Right lobe of liver (tissue), 6 donors: Measurements from ENCODE around the gene GBGT1. TPM values are rescaled to one million over a fixed set of nuclear protein-coding genes. Genes with fewer than 3 reads are reported as not detected.

Source experiments
- ATAC-seq, 4 donors: fragments of 200-7000 bp; cut with Tn5 transposase; one replicate each; pipeline ENCODE4 v1.9.1; 2020; ENCODE audit warnings: mild to moderate bottlenecking in 4 of 4, moderate library complexity in 4 of 4
- DNase-seq, 3 donors: peaks; one replicate each; pipeline ENCODE4 v3.0.0-alpha.2; 2020
- H3K27ac ChIP-seq, 3 donors: fragments of 200-600 bp; one replicate each; pipeline ENCODE4 v1.8.0; 2022
- H3K27me3 ChIP-seq, 2 donors: fragments of 200-600 bp; one replicate each; pipeline ENCODE4 v1.8.0; 2022
- H3K36me3 ChIP-seq, 4 donors: fragments of 200-600 bp; sonication (generic) in 1 of 4; one replicate each; pipeline versions ENCODE4 v1.5.1 to v1.8.0; 2017 to 2022; ENCODE audit warnings: control low read depth in 1 of 4
- H3K4me1 ChIP-seq, 4 donors: fragments of 200-600 bp; sonication (generic) in 1 of 4; one replicate each; pipeline versions ENCODE4 v1.5.1 to v1.8.0; 2017 to 2022; ENCODE audit warnings: control low read depth in 1 of 4
- H3K4me3 ChIP-seq, 3 donors: fragments of 200-600 bp; one replicate each; pipeline ENCODE4 v1.8.0; 2022
- H3K9me3 ChIP-seq, 4 donors: fragments of 200-600 bp; sonication (generic) in 1 of 4; one replicate each; pipeline versions ENCODE4 v1.5.1 to v1.8.0; 2017 to 2022; ENCODE audit warnings: control low read depth in 1 of 4
- CTCF ChIP-seq, 4 donors: fragments of 200-600 bp in 3 of 4; fragments of 450-650 bp in 1 of 4; IDR thresholded peaks; one replicate each; pipeline versions ENCODE4 v1.5.1 to v1.8.0; 2016 to 2022; ENCODE audit warnings: antibody characterized with exemption in 4 of 4, mild to moderate bottlenecking in 2 of 4
- POLR2A ChIP-seq: fragments of 450-650 bp; IDR thresholded peaks from one replicate; pipeline ENCODE4 v1.6.1; 2017; ENCODE audit warnings: antibody characterized with exemption, mild to moderate bottlenecking
- WGBS: methylation state at CpG from one replicate; pipeline ENCODE4 v1.1.6; 2018; ENCODE audit warnings: low coverage, low lambda C conversion rate; ENCODE audit not compliant: insufficient coverage; ENCODE audit errors: missing lambda C conversion rate; 5-methylcytosine and 5-hydroxymethylcytosine counted together
- intact Hi-C, 2 donors: fragments of 100-400 bp; cut with DNase I; formaldehyde crosslinking; loops; one replicate each; pipeline versions ENCODE4 v1.11.2 to v1.14.1; 2022
- total RNA-seq, 6 experiments: library from RNA; depleted of rRNA in 2 of 6; stranded (reverse); fragments of >200 nt in 2 of 6; fragmentation: NEBNext Ultra II Directional in 3 of 6; extraction: Animal tissue kit (Norgen Biotek cat#: 25700) in 3 of 6; gene quantifications; one replicate each; pipeline versions ENCODE4 v1.1.0 to v1.2.4, GENCODE V29; 2016 to 2023
- donor health status: DM: no; HTN: yes; CAD: no.
- donor health status: DM: no; HTN: no; CAD: no.
- donor health status: DM: no; HTN: no; CAD: no.
- donor health status: DM: no; HTN: yes; CAD: no.
- donor health status: DM: no; HTN: yes; CAD: no.

The GBGT1 gene
- total RNA-seq, 6 experiments from 2014 or later = 0.68 to 3.7 (median 1.9) TPM

- Histone ChIP-seq H3K4me1 (peaks cover 8 to 36% (median 21%) of the 10 kb centered on the region in 4 donors), H3K9me3 (no peaks in the 10 kb centered on the region), H3K4me3 (no peak overlapping the region), H3K27ac (peak overlapping the region in 2 of 3 donors; percentile 50 to 78), H3K27me3 (no peaks in the 10 kb centered on the region), H3K36me3 (peaks cover 0 to 3% (median 0%) of the 10 kb centered on the region in 4 donors)
- no peak for TF ChIP-seq POLR2A
- TF ChIP-seq CTCF (IDR thresholded peaks at IDR 0.05) = no peak
- intact Hi-C loops = no loop called here
- DNase-seq = peak in 2 of 3 donors; percentile 28 to 54
- no peak for ATAC-seq
- WGBS = 50% methylated on average over 2 of the region's 19 CpGs
These were observed 48.7 kb downstream of the GBGT1 start for GRCh38 chr9:133114886-133115603.

- intact Hi-C loops = no loop called here
- 23% methylated on average over 3 of the region's 20 CpGs for WGBS
- peak; percentile 67 to 92 (median 90) for DNase-seq
- peaks cover 0 to 6% (median 0%) of the 10 kb centered on the region in 4 donors for H3K36me3 ChIP-seq
- H3K27ac ChIP-seq = peak overlapping the region; percentile 11 to 78 (median 50)
- H3K4me1 ChIP-seq = peaks cover 8 to 32% (median 21%) of the 10 kb centered on the region in 4 donors
- ATAC-seq = peak; percentile 32 to 74 (median 65)
- H3K27me3 ChIP-seq = no peaks in the 10 kb centered on the region
- no peak for TF ChIP-seq CTCF (IDR thresholded peaks at IDR 0.05)
- no peak for TF ChIP-seq POLR2A
- no peaks in the 10 kb centered on the region for H3K9me3 ChIP-seq
- no peak overlapping the region for H3K4me3 ChIP-seq
These were observed 49.5 kb downstream of the GBGT1 start for GRCh38 chr9:133113949-133114885.

GRCh38 chr9:133113163-133113948, 50.4 kb downstream of the GBGT1 start:
- Histone ChIP-seq H3K4me1 (peaks cover 8 to 32% (median 21%) of the 10 kb centered on the region in 4 donors), H3K36me3 (peaks cover 0 to 6% (median 0%) of the 10 kb centered on the region in 4 donors), H3K4me3 (no peak overlapping the region), H3K27ac (peak overlapping the region; percentile 19 to 78 (median 50)), H3K9me3 (no peaks in the 10 kb centered on the region), H3K27me3 (no peaks in the 10 kb centered on the region)
- WGBS = 20% methylated on average over 4 of the region's 19 CpGs
- no peak for TF ChIP-seq POLR2A
- no peak for TF ChIP-seq CTCF (IDR thresholded peaks at IDR 0.05)
- peak; percentile 81 to 88 (median 86) for ATAC-seq
- peak; percentile 90 to 96 (median 96) for DNase-seq
- intact Hi-C loops = no loop called here

GRCh38 chr9:133112663-133113026, 51.1 kb downstream of the GBGT1 start:
- peak; percentile 0 to 9 (median 3) for ATAC-seq
- peak overlapping the region in 2 of 3 donors; percentile 50 to 78 for H3K27ac ChIP-seq
- H3K4me3 ChIP-seq = no peak overlapping the region
- peaks cover 0 to 6% (median 2%) of the 10 kb centered on the region in 4 donors for H3K36me3 ChIP-seq
- DNase-seq = peak; percentile 56 to 72 (median 72)
- TF ChIP-seq POLR2A (no peak), CTCF (IDR thresholded peaks at IDR 0.05) (no peak)
- 8% methylated on average over 4 of the region's 7 CpGs for WGBS
- intact Hi-C loops = no loop called here
- peaks cover 8 to 32% (median 21%) of the 10 kb centered on the region in 4 donors for H3K4me1 ChIP-seq
- H3K27me3 ChIP-seq = no peaks in the 10 kb centered on the region
- no peaks in the 10 kb centered on the region for H3K9me3 ChIP-seq
